Suppressor macrophage treated with lipopolysaccharide for 4 hours (primary cell): ENCODE data around the gene DST.
A peak's percentile ranks its signal among the peaks of the same experiment; 100 is the strongest.
"Not testable (repeated sequence)": the region's sequence is repeated elsewhere in the genome, so short reads cannot be mapped to it uniquely, and the experiment has no call there.

Source experiments
- DNase-seq: peaks from one replicate; pipeline ENCODE4 v3.0.0-alpha.2; 2020

DST gene

DNA sequence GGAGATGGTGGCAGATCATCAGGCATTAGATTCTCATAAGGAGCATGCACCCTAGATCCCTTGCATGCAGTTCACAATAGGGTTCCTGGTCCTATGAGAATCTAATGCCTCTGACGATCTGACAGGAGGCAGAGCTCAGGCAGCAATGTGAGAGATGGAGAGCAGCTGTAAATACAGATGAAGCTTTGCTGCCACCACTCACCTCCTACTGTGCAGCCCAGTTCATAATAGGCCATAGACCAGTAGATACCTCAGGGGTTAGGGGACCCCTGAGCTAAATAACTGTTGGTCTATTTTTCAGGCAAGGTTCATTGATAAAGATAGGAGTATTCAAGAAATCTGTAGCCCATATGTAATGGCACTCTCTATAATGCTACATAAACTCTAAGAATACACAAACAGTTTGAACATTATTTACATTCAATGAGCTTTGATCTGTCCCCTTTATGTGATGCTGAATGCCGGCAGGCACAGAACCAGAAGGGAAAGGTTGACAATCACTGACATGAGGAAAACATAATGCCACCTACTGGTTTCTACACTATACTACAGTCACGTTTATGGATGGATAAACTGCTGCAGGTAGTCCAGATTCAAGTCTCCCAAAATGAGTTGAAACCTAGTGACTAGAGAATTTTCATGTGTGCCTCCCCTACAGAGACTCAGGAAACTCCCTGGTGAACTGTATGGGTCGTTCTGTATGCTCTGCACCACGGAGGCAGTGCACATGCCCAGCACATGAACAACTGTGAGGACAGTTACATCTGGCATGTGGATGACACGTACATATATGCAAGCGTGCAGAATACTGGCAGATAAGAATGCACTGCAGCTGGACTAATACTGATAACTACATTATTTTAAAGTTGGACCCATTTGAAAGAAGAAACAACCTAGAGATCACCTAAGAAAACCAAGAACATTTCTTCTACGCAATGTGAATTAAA, 72.0 kb downstream of the DST start:
- DNase-seq = peak; percentile 25

DNA sequence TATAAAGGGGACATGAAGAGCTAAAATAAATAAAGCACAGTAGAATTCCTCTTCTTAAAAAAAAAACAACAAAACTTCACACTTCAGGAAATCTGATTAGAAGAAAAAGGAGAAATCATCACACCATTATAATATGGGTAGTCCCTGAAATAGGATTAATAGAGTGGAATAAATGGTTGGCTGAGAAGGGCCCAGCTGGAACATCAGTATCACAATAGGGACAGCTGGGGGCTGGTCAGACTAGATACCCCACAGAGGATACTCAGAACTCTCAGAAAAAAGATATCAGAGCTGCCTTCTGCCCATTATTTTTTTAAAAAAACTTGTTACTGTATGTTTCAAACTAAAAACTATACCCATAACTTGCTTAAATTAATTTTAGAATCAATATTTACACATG, 75.2 kb downstream of the DST start:
- no peak for DNase-seq

DNA sequence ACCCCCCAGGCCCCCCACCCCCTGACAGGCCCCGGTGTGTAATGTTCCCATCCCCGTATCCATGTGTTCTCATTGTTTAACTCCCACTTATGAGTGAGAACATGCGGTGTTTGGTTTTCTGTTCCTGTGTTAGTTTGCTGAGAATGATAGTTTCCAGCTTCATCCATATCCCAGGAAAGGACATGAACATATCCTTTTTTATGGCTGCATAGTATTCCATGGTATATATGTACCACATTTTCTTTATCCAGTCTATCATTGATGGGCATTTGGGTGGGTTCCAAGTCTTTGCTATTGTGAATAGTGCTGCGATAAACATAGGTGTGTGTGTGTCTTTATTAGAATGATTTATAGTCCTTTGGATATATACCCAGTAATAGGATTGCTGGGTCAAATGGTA, 80.0 kb downstream of the DST start:
- DNase-seq = not testable (repeated sequence)

DNA sequence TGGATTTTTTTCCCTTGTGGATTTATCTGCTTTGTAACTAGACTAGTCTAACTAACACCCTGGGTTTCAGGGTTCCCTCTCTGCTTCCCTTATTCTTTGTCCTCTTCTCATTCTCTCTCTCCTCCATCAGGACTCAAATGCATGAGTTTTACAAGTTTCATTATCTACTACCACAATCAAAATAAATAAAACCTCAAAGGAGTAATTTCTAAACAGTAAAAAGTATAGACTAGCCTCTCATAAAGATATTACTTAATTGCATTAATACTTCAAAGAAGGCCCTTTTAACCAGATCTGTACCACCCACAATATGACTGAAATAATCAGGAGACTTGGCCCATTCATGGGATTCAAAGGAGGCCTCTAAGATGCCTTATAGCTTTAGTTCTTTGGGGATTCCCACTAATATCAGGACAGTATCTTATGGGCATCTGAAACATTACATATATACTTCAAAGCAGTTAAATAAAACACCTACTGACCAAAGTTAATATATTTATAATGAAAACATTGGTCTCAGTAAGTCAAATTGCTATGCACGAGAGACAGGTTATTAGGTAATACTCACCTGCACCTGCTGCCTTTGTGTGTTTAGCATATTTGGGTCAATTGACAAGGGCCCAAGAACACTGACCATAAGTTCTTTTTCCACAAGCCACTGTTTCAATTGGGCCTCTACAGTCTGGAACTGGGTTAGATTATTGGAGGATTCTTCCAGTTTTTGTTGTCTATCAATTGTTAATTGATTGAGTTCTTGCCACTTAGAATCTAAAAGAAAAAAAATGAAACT, 85.7 kb downstream of the DST start:
- DNase-seq = no peak

DNA sequence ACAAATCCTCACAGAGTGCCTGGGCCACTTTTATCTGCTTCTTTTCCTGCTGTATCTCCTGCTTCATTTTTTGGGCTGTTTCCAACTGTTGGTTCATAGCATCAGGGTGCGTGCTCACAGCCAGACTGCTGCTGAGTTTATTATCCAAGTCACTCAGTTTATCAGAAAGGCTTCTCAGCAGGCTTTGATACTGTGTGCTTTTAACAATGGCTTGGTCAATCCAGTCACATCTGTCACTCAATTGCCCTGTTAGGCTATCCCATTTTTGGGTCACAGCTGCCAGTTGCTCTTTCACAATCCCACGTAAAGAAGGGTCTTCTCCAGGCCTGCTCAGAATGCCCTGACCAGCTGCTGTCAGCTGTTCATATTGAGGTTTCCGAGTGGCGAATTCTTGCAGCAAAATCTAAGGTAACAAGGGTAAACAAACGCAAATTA, 87.2 kb downstream of the DST start:
- no peak for DNase-seq

DNA sequence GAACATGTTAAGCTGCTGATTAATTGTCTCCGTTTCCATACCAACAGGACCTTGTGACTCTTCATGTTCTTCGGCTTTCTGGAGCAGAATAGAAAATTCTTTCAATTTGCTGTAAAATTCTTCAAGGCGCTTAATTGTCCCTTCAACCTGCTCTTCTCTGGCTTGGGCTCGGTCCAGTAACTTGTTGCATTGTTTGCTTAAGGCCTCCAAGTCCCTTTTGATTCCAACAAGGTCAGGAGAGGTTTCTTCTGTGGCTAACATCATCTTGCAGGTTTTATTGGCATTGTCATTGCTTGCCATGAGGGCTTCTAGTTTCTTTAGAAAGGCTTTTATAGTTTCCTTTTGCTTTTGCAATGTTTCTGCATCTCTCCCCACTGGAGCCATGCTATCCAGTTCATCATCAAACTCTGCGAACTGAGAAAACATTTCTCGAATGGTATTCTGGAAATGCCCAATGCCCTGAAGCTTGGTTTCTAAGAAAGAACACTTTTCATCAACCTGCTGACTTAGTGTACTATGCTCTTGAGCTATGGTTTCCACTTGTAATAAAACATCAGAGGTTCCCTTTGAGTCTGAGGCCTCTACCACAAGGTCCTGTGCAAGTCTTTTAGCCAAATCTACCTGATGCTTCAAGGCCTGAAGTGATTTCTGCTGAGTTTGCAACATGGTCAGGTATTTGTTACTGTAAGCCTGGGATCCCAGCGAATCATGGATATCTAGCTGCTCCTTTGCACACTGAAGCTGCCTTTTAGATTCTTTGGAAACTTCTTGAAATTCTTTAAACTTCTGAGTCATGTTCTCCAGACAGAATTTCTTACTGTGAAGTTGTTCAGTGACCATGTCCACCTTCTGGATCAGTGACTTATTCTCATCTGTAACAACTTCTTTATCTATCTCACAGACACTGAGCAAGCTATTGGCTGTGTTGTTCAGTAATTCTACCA, 90.2 kb downstream of the DST start:
- no peak for DNase-seq

DNA sequence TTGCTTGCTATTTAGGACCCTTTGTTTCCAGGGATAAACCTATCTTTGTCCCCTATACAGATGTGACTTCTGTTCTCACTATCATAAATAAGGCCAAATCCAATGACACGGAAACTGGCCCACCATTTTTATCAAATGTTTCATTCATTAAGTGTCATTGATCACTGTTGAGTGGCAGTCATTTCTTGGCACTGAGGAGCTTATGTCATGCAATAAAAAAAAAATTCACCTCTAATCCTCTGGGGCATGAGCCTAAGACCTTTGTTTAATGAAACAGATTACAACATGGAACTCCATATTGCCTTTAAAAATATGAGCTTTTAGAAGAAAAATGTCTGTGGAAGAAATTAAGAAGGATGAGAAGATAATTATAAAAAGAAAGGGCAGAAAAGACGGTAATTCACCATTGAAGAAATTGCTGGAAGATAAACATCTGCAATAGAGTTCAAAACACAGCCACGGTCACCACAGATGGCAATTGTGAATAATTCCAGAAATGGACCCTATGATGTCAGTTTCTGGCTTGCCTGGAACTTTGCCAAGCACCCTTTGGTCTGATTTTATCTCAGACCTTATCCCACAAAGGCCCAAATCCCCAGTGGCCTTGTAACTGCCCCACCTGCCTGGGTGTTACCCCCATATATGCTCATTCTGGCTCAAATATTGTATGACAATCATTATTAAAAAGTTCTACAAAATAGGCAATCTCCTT, 91.1 kb downstream of the DST start:
- no peak for DNase-seq

DNA sequence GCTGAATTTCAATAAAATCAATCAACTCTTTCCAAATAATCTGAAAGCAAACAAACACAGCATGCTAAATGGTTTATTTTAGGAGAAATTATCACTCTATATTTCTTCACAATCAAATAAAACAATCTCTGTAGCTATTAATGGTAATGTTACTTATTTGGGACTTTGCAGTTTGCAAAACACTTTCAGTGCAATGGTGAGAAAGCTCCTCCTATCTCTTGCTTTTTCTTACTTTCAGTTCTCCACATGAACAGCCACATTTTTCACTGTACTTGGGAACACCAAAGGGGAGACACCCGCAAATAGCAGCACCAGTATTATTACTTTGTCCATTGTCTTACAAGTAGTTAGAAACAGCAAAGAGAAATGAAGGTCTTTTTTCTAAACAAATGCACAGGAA, 92.4 kb downstream of the DST start:
- no peak for DNase-seq

DNA sequence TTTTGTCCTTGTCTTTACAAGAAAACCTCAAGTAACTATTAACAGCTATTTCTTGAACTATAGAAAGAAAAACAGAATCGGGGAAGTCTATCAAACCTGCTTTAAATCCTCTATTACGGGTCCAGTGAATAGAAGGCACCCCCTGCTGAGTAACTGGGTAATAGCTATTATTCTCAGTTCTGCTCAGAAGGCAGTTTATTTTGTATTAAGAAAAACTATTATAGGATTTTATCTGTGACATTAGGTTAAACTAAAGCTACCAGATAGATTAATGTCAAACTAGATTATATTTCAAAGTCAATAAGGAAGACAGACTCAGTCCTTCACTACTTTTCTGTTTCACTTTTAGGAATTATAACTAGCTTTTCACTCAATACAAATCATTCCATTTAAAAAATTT, 93.7 kb downstream of the DST start:
- no peak for DNase-seq

DNA sequence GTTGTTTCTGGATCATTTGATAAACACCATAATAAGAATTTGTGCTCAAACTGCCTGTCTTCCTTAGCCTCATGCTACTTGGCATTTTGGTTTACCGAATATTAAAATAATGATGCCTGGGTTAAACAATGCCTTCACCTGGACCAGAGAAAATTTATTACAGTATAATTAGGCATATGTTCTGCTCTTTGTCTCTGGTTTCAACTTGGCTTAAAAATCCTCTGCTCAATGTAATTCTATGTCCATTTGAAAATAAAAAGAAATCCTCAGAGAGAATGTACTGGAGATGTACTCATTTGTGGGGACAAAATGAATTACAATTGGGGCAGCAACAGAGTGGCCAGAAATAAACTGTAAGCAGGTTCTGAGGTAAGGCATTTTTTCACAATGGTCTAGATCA, 95.0 kb downstream of the DST start:
- DNase-seq = no peak

DNA sequence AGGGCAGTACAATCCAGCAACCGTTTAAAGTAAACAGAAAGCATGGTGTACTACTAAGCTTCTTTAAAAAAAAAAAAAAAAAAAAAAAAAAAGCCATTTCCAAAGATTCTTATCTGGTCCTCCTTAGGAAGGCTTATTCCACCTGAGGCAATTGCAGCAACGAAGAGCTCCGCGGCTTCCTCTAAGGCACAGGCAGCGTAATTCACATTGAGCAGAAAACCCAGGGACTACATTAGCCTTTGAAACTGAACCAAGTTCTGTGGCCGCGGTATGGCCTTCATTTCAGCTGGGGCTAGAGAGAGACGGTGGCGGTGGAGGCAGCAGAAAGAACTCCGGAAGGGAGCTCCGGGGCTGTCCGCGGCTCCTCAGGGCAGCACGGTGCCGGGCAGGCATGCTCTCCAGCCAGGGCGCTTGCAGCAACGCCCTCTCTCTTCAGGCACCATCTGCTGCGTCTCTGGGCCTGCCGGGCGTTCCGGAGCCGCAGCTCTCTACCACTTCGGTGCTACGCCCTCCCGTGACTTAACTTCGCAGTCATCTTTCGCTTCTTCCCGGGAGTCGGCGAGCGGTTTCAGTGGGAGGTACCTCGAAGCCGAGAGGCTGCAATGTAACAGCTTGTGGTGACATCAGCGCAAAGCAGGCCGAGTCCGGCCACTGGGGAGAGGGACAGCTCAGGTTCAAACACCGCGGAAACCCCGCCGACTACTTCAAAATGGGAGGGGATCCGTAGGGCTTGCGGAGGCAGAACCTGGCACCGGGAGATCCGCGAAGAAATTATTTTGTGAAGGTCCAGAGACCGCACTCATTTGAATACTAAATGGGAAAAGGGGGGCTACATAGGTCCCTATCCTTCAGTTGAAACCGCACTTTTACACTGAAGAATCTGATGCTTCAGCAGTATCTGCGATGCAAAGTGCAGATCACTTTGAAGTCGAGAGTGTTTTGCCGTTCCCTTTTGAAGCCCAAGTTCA, 100.0 kb downstream of the DST start:
- peak; percentile 96 for DNase-seq

DNA sequence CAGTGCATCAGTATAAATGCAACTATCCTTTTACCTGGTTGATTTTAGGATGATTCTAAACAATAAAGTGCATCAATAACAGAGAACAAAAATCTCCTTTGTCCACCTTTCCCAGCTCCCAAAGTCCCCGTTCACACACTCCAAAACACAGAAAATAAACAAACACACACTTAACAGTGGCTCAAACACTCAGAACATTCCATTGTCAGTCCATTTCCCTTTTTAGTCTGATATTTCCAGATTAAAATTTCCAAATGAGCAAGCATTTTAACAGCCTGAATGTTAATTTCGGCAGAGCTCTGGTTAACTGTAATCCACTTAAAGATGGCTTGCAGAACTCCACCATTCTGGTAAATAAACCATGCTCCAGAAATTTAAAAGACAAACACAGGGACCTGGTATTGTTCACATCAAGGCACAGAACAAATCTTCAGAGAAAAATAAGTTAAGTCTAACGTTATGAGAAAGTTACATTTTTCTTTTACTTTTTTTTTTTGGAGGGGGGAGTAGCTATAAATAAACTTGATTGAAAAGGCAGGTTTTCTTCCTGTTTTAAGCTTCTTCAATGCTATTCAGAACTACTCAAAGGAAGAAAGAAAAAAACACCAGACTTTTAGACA, 100.8 kb downstream of the DST start:
- DNase-seq = peak; percentile 12

DNA sequence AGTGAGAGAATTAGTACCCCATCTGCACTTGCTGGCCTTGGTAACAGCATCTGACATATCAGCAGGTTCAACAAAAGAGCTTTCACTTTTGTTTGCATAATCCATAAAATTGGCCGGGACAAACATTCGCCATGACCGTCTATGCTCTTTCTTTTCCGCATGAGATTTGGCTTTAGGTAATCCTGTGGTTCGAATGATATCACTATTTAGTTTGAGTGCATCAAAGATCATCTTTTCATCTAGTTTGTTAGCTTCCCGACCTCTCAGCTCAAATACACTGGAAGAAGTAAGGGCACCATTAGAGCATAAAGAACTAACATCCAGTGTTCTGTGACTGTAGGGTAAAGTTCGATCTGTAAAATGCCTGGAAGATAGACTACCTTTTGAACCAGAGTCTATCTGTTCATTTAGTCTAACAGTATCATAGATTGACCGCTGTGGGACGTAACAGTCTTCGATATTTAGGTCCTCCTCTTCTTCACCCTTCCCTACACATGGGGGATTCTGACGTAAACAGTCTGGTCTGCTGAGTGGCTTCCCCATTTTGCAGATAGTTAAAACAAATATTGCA, 101.6 kb downstream of the DST start:
- peak; percentile 20 for DNase-seq

DNA sequence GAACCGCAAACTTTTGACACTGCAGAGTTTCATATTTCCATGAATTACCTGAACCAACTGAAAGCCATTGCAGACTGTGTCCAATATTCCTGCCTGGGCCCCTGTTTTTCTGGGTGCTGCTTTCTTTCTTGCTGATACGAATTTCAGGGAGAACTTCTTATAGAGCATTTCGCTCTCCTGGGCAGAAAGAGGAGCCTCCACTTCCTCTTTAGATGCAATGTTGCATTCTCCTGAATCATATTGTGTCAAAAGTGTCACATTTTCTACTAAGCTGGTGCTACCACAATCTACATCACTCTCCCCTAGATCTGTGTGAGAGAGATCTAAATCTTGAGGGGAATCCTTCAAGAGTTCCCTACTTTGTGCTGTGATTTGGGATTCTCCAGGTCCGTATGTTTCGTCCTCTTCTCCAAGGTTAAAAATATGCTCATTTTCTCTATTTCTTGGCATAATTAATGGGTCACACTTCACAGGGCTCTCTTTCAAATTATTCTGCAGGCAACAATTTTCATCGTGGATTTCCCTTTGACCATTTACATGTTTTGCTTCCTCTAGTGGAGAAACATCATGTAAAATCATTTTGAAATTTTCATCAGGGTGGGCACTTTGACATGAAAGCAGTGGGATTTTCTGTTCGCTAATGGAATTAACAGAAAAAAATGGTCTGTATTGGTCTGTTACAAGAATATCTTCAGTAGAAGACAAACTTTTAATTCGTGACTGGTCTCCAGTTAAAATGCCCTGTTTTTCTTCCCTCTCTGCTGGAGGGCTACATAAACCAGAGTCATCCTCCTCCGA, 102.3 kb downstream of the DST start:
- peak; percentile 63 for DNase-seq

DNA sequence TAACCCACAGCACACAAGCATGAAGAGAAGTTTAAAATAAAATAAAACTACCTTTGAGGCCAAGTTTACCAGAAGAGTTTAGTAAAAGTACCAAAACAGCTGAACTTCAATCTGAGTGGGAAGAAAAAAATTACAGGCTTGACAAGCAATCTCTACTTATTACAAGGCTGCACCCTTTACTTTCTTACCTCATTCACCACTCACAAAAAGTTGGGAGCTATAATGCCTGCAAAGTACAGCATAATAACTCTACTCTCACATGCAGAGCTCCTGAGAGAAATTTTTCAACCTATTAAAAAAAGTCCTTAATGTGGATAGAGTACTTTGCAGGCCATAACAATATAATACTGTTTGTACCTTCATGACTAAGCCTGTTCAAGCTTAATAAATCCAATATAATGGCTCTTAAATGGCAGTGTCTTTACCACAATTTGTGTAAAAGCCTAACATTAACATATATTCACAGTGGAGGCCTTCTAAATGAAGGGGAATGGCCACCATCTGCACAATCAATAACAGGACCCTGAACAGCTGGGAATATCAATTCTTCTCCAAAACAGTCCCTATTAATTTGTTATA, 103.1 kb downstream of the DST start:
- no peak for DNase-seq

DNA sequence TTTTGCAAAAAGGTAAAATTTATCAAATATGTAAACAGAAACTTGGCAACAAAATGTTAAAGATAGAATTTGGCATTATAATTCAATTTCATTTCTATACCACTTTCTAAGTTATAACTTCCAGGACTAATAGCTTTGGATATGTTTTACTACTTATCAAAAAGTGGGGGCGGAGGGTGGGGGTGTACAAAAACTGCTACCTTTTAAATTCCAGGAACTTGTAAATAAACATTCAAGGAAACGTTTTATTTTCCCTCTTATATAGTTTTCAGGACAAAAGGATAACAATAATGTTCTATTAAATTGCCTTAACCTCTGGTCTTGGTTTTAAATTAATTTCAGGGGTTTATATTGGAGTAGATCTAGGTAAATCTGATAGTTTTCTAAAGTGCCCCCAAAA, 103.8 kb downstream of the DST start:
- no peak for DNase-seq

DNA sequence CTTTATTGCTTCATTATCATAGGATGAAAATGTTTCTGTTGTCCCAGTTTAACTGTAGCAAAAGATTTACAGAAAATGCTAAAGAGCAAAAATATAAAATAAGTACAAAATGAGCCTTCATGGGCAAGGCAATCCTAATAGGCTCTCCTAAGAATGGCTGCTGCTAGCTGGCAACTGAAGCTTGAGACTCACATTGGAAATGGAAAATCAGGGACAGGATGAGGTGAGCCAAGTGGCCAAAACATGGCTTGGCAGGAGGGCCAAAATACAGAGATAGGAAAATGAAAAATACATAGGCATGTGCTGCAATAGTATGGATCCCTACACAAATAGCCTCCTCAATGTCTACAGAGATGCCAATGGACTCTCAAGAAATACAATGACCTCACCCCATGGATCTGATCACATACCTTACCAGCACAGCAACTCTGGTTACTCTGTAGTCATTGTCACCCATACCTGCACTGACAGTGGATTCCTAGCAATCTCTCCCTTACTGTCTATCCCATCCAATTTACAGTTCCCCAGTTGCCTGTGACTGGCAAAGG, 105.4 kb downstream of the DST start:
- DNase-seq = no peak

DNA sequence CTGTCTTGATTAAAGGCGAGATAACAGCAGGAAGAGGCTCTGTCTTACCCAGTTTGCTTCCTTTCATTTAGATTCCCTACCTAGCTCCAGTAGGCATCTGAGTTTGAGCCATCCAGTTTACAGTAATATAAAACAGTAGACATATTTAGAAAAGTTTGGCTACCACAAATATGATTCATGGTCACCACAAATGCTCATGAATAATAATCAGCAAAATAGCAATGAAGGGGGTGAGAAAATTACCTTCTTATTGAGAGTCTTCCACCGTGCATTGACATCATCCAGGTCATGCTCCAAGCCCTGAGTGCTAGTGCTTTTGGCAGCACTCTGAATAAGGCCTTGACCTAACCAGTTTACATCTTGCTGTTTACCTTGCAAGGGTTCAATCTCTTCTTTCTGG, 106.2 kb downstream of the DST start:
- no peak for DNase-seq

DNA sequence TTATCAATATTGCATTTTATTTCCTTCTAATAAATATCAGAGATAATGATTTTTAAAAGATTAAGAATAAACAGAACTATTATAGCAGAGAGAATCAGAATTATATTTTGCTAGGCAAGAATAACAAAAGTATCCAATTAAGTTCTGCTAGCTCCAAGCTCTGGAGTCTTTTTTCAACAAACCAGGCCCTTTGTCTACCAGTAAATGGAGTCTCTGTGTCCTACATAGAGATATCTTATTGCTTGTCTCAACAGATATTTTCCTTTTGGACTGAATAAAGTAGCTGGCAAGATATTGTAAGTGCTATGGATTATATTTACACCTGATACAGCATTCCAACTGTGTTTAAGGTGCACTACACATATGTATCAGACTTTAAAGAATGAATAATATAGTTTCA, 107.1 kb downstream of the DST start:
- DNase-seq = no peak
